Epithelial cell of proximal tubule (primary cell): ENCODE data around the gene SH3RF1. TPM values are rescaled to one million over a fixed set of nuclear protein-coding genes. Genes with fewer than 3 reads are reported as not detected.

Experiments used
- DNase-seq: peaks from one replicate; pipeline ENCODE4 v3.0.0-alpha.2; 2011; ENCODE audit warnings: low read depth
- H3K4me3 ChIP-seq: 2 replicates; pipeline ENCODE4 v1.5.1; 2011; ENCODE audit warnings: low read depth, mild to moderate bottlenecking, low read length
- CTCF ChIP-seq: conservative IDR thresholded peaks from 2 replicates; pipeline ENCODE4 v1.5.1; 2012; ENCODE audit warnings: low read depth, mild to moderate bottlenecking, low read length
- total RNA-seq: library from RNA; depleted of rRNA; stranded (reverse); fragments of >200 nt; gene quantifications from 2 replicates; pipeline ENCODE4 v1.2.3, GENCODE V29; 2015

SH3RF1 gene
- total RNA-seq, 1 donor from 2014 or later: 25.8 TPM

- H3K4me3 ChIP-seq: no peak overlapping the region
- no peak for DNase-seq
- TF ChIP-seq CTCF: no peak
Measured at GRCh38 chr4:169274033-169274432, 3.3 kb upstream of the SH3RF1 start.

GRCh38 chr4:169272265-169272886 is 1.6 kb upstream of the SH3RF1 start:
- TF ChIP-seq CTCF: no peak
- no peak for DNase-seq
- H3K4me3 ChIP-seq: no peak overlapping the region

GRCh38 chr4:169271692-169272007 is 894 bp upstream of the SH3RF1 start:
- no peak for TF ChIP-seq CTCF
- H3K4me3 ChIP-seq: peak overlapping the region; percentile 96
- no peak for DNase-seq

- TF ChIP-seq CTCF: no peak
- no peak for DNase-seq
- H3K4me3 ChIP-seq: peak overlapping the region; percentile 96
Measured at GRCh38 chr4:169269916-169270809, 593 bp downstream of the SH3RF1 start.

GRCh38 chr4:169268951-169269760 is 1.6 kb downstream of the SH3RF1 start:
- peak overlapping the region; percentile 96 for H3K4me3 ChIP-seq
- no peak for TF ChIP-seq CTCF
- no peak for DNase-seq

GRCh38 chr4:169267070-169267469 is 3.7 kb downstream of the SH3RF1 start:
- peak overlapping the region; percentile 0 for H3K4me3 ChIP-seq
- no peak for TF ChIP-seq CTCF
- DNase-seq: no peak
